Right lobe of liver (tissue), 4 donors: ENCODE measurements around the gene RAB5B.
"Not testable (repeated sequence)": the region's sequence is repeated elsewhere in the genome, so short reads cannot be mapped to it uniquely, and the experiment has no call there.

Experiments used
- CTCF ChIP-seq, 4 donors: fragments of 200-600 bp in 3 of 4; fragments of 450-650 bp in 1 of 4; IDR thresholded peaks; one replicate each; pipeline versions ENCODE4 v1.5.1 to v1.8.0; 2016 to 2022; ENCODE audit warnings: antibody characterized with exemption in 4 of 4, mild to moderate bottlenecking in 2 of 4
- POLR2A ChIP-seq: fragments of 450-650 bp; IDR thresholded peaks from one replicate; pipeline ENCODE4 v1.6.1; 2017; ENCODE audit warnings: antibody characterized with exemption, mild to moderate bottlenecking
- donor health status: DM: no; HTN: no; CAD: no.
- donor health status: DM: no; HTN: no; CAD: no.
- donor health status: DM: no; HTN: yes; CAD: no.

GRCh38 chr12:55981882-55982281, 8.0 kb downstream of the RAB5B start:
- not testable (repeated sequence) for TF ChIP-seq CTCF (IDR thresholded peaks at IDR 0.05); POLR2A
